Posterior cingulate gyrus (tissue), 11 donors: ENCODE results near the gene PKNOX1.
"Not testable (repeated sequence)": the region's sequence is repeated elsewhere in the genome, so short reads cannot be mapped to it uniquely, and the experiment has no call there.

Experiments
- DNase-seq, 10 donors: peaks; one replicate each; pipeline versions ENCODE4 v3.0.0 to v3.0.0-alpha.2; 2020 to 2021; ENCODE audit warnings: mixed read lengths in 3 of 10
- intact Hi-C: fragments of 100-400 bp; cut with DNase I; formaldehyde crosslinking; loops from one replicate; pipeline ENCODE4 v1.15.1; 2023

PKNOX1 gene

GRCh38 chr21:43036889-43037288, 62.5 kb downstream of the PKNOX1 start:
- intact Hi-C loops, DNase-seq: not testable (repeated sequence)

GRCh38 chr21:43037918-43038658, 63.7 kb downstream of the PKNOX1 start:
- DNase-seq, intact Hi-C loops: not testable (repeated sequence)

GRCh38 chr21:43038659-43039044, 64.3 kb downstream of the PKNOX1 start:
- DNase-seq, result peak in 1 of 10 donors; percentile 27
- intact Hi-C loops, result not testable (repeated sequence)

GRCh38 chr21:43042169-43042568, 67.8 kb downstream of the PKNOX1 start:
- intact Hi-C loops, result not testable (repeated sequence)
- DNase-seq, result peak in 1 of 10 donors; percentile 32

- intact Hi-C loops, DNase-seq: not testable (repeated sequence)
Observed at GRCh38 chr21:43043291-43043690, 68.9 kb downstream of the PKNOX1 start.

- intact Hi-C loops, DNase-seq: not testable (repeated sequence)
Observed at GRCh38 chr21:43044547-43044946, 70.2 kb downstream of the PKNOX1 start.

- DNase-seq, intact Hi-C loops: not testable (repeated sequence)
Observed at GRCh38 chr21:43045165-43045875, 71.0 kb downstream of the PKNOX1 start.

- intact Hi-C loops, DNase-seq: not testable (repeated sequence)
Observed at GRCh38 chr21:43045876-43046821, 71.8 kb downstream of the PKNOX1 start.

GRCh38 chr21:43053112-43053511, 78.8 kb downstream of the PKNOX1 start:
- DNase-seq, intact Hi-C loops: not testable (repeated sequence)

GRCh38 chr21:43062955-43063664, 88.7 kb downstream of the PKNOX1 start:
- DNase-seq, intact Hi-C loops: not testable (repeated sequence)

GRCh38 chr21:43064265-43064917, 90.0 kb downstream of the PKNOX1 start:
- DNase-seq, intact Hi-C loops: not testable (repeated sequence)

GRCh38 chr21:43065991-43066390, 91.6 kb downstream of the PKNOX1 start:
- peak in 1 of 10 donors; percentile 30 for DNase-seq
- intact Hi-C loops, result not testable (repeated sequence)

GRCh38 chr21:43066690-43067089, 92.3 kb downstream of the PKNOX1 start:
- peak in 1 of 10 donors; percentile 54 for DNase-seq
- intact Hi-C loops, result not testable (repeated sequence)

- DNase-seq, intact Hi-C loops: not testable (repeated sequence)
Observed at GRCh38 chr21:43068065-43068464, 93.7 kb downstream of the PKNOX1 start.

- DNase-seq, intact Hi-C loops: not testable (repeated sequence)
Observed at GRCh38 chr21:43069682-43070081, 95.3 kb downstream of the PKNOX1 start.

GRCh38 chr21:43072742-43073141, 98.4 kb downstream of the PKNOX1 start:
- intact Hi-C loops, DNase-seq: not testable (repeated sequence)

GRCh38 chr21:43074401-43075169, 100.2 kb downstream of the PKNOX1 start:
- intact Hi-C loops, DNase-seq: not testable (repeated sequence)
